IMR-90 (cell line): Measurements from ENCODE around the gene MEP1B. TPM values are rescaled to one million over a fixed set of nuclear protein-coding genes. Genes with fewer than 3 reads are reported as not detected.

Experiments used
- ATAC-seq: fragments of 200-7000 bp; cut with Tn5 transposase; 2 replicates; pipeline ENCODE4 v1.9.1; 2020; ENCODE audit warnings: low read depth, mild to moderate bottlenecking, moderate library complexity
- BruUV-seq: library from RNA; stranded (reverse); fragments of 400-500 nt; replicated peaks from 2 replicates; lab custom pipeline; 2021; lab: Mats Ljungman, UMichigan
- CTCF ChIA-PET: fragments of 300-600 bp; formaldehyde crosslinking; extraction: SDS; loops from one replicate; lab custom pipeline; 2021; ENCODE audit warnings: antibody characterized with exemption; lab: Yijun Ruan, JAX
- POLR2A ChIA-PET: fragments of 300-600 bp; sonication (Branson Sonifier 250); formaldehyde crosslinking; loops from one replicate; lab custom pipeline; 2022; ENCODE audit warnings: antibody characterized with exemption; ENCODE audit not compliant: unreplicated experiment; lab: Charles Lee
- DNase-seq: peaks from one replicate; pipeline ENCODE4 v3.0.0; 2013
- H2AFZ ChIP-seq: replicated peaks from 2 replicates; pipeline ENCODE3; 2013; ENCODE audit warnings: low read length, mild to moderate bottlenecking; ENCODE audit not compliant: poor library complexity
- H2AK5ac ChIP-seq: 2 replicates; pipeline ENCODE4 v1.6.1; 2013; ENCODE audit warnings: low read depth, low read length, inconsistent platforms
- H2AK9ac ChIP-seq: replicated peaks from 2 replicates; pipeline ENCODE3; 2013; ENCODE audit warnings: mild to moderate bottlenecking, low read depth, low read length, moderate library complexity; ENCODE audit not compliant: poor library complexity
- H2BK120ac ChIP-seq: 2 replicates; pipeline ENCODE4 v1.6.1; 2013; ENCODE audit warnings: low read depth, low read length, inconsistent platforms
- H2BK15ac ChIP-seq: 3 replicates; pipeline ENCODE4 v1.6.1; 2013; ENCODE audit warnings: low read depth, low read length, inconsistent platforms
- H2BK20ac ChIP-seq: 2 replicates; pipeline ENCODE4 v1.6.1; 2013; ENCODE audit warnings: low read depth, mild to moderate bottlenecking, inconsistent platforms, low read length, moderate library complexity
- H2BK5ac ChIP-seq: 2 replicates; pipeline ENCODE4 v1.6.1; 2013; ENCODE audit warnings: mild to moderate bottlenecking, low read depth, low read length, inconsistent platforms; ENCODE audit not compliant: poor library complexity, severe bottlenecking
- H3K14ac ChIP-seq: replicated peaks from 2 replicates; pipeline ENCODE4 v1.6.1; 2013; ENCODE audit warnings: low read depth, low read length, inconsistent platforms
- H3K18ac ChIP-seq: 2 replicates; pipeline ENCODE4 v1.6.1; 2013; ENCODE audit warnings: low read depth, low read length, control low read depth
- H3K23ac ChIP-seq: 2 replicates; pipeline ENCODE4 v1.6.1; 2013; ENCODE audit warnings: low read depth, low read length, inconsistent platforms
- H3K27ac ChIP-seq: 2 replicates; pipeline ENCODE4 v1.5.1; 2013; ENCODE audit warnings: mild to moderate bottlenecking, control low read depth, low read length; ENCODE audit not compliant: insufficient read depth
- H3K27me3 ChIP-seq: 2 replicates; pipeline ENCODE4 v1.6.1; 2013; ENCODE audit warnings: low read length; ENCODE audit not compliant: control insufficient read depth, insufficient read depth
- H3K36me3 ChIP-seq: 2 replicates; pipeline ENCODE4 v1.6.1; 2013; ENCODE audit warnings: low read length, mixed read lengths; ENCODE audit not compliant: control insufficient read depth, insufficient read depth
- H3K4ac ChIP-seq: 2 replicates; pipeline ENCODE4 v1.6.1; 2013; ENCODE audit warnings: low read depth, low read length, inconsistent platforms
- H3K4me1 ChIP-seq: 2 replicates; pipeline ENCODE4 v1.6.1; 2013; ENCODE audit warnings: low read length, mixed read lengths; ENCODE audit not compliant: control insufficient read depth, insufficient read depth
- H3K4me2 ChIP-seq: 2 replicates; pipeline ENCODE4 v1.6.1; 2013; ENCODE audit warnings: low read depth, mild to moderate bottlenecking, control low read depth, low read length, moderate library complexity
- H3K4me3 ChIP-seq: 2 replicates; pipeline ENCODE4 v1.5.1; 2013; ENCODE audit warnings: low read depth, mild to moderate bottlenecking, control low read depth, low read length, moderate library complexity; ENCODE audit not compliant: insufficient read depth
- H3K56ac ChIP-seq: 2 replicates; pipeline ENCODE4 v1.6.1; 2013; ENCODE audit warnings: low read length, inconsistent platforms; ENCODE audit not compliant: insufficient read depth; ENCODE audit errors: extremely low read depth
- H3K79me1 ChIP-seq, 2 experiments: 2 replicates each; pipeline ENCODE4 v1.6.1; 2013; ENCODE audit warnings: low read length in 2 of 2, inconsistent platforms in 1 of 2, low read depth in 1 of 2
- H3K9ac ChIP-seq: 2 replicates; pipeline ENCODE4 v1.6.1; 2013; ENCODE audit warnings: low read depth, low read length, control low read depth
- H3K9me1 ChIP-seq: 2 replicates; pipeline ENCODE4 v1.6.1; 2013; ENCODE audit warnings: low read length, inconsistent platforms; ENCODE audit not compliant: insufficient read depth
- H3K9me3 ChIP-seq: 2 replicates; pipeline ENCODE4 v1.6.1; 2013; ENCODE audit warnings: low read length; ENCODE audit not compliant: control insufficient read depth, insufficient read depth
- H4K20me1 ChIP-seq: 2 replicates; pipeline ENCODE4 v1.6.1; 2013; ENCODE audit warnings: low read length, inconsistent platforms; ENCODE audit not compliant: insufficient read depth
- H4K5ac ChIP-seq: 2 replicates; pipeline ENCODE4 v1.6.1; 2013; ENCODE audit warnings: mild to moderate bottlenecking, low read depth, low read length, control low read depth
- H4K8ac ChIP-seq, 2 experiments: 2 replicates each; pipeline ENCODE4 v1.6.1; 2013; ENCODE audit warnings: low read depth in 2 of 2, low read length in 2 of 2, control low read depth in 1 of 2, inconsistent platforms in 1 of 2
- H4K91ac ChIP-seq: 2 replicates; pipeline ENCODE4 v1.6.1; 2013; ENCODE audit warnings: low read depth, low read length, inconsistent platforms; ENCODE audit not compliant: insufficient read depth
- BHLHE40 ChIP-seq: fragments of 150-350 bp; IDR thresholded peaks from 2 replicates; pipeline ENCODE4 v1.6.1; 2016; ENCODE audit warnings: mild to moderate bottlenecking, low read depth, low read length
- MAFK ChIP-seq: IDR thresholded peaks from 2 replicates; pipeline ENCODE4 v1.6.1; 2012; ENCODE audit warnings: low read depth, low read length, improper control_type of control experiment
- MAZ ChIP-seq: IDR thresholded peaks from 2 replicates; pipeline ENCODE4 v1.6.1; 2012; ENCODE audit warnings: low read depth, mild to moderate bottlenecking, low read length, improper control_type of control experiment, moderate library complexity, borderline replicate concordance
- MXI1 ChIP-seq: IDR thresholded peaks from 2 replicates; pipeline ENCODE4 v1.6.1; 2012; ENCODE audit warnings: low read depth, mild to moderate bottlenecking, low read length, moderate library complexity, borderline replicate concordance
- NFE2L2 ChIP-seq: fragments of 150-350 bp; IDR thresholded peaks from 2 replicates; pipeline ENCODE4 v1.6.1; 2016; ENCODE audit warnings: low read depth, mild to moderate bottlenecking, low read length
- POLR2A ChIP-seq: IDR thresholded peaks from 2 replicates; pipeline ENCODE4 v1.6.1; 2012; ENCODE audit warnings: mild to moderate bottlenecking, low read depth, low read length
- RCOR1 ChIP-seq: IDR thresholded peaks from 2 replicates; pipeline ENCODE4 v1.6.1; 2012; ENCODE audit warnings: mild to moderate bottlenecking, low read length, improper control_type of control experiment; ENCODE audit not compliant: insufficient replicate concordance
- WGBS, 2 experiments: methylation state at CpG; one replicate each; pipeline versions ENCODE4 v1.1.5 to v1.1.7; 2013; ENCODE audit warnings: missing lambda C conversion rate in 2 of 2; ENCODE audit not compliant: insufficient read length in 1 of 2; ENCODE audit errors: extremely low coverage in 2 of 2; 5-methylcytosine and 5-hydroxymethylcytosine counted together
- dilution Hi-C: fragments of 300-500 bp; cut with HindIII; formaldehyde crosslinking; loops from one replicate; pipeline ENCODE4 v1.14.3; 2018; ENCODE audit warnings: low sequenced_read_pairs; ENCODE audit not compliant: unreplicated experiment
- in situ Hi-C: fragments of 300-500 bp; cut with MboI; formaldehyde crosslinking; loops from 3 replicates; pipeline ENCODE4 v1.14.3; 2019; ENCODE audit warnings: low sequenced_read_pairs, inconsistent platforms, mixed read lengths
- intact Hi-C: fragments of 100-400 bp; cut with micrococcal nuclease; formaldehyde crosslinking; loops from 2 replicates; pipeline ENCODE4 v1.10.0; 2022
- polyA plus RNA-seq, 3 experiments: library from polyadenylated mRNA; depleted of rRNA; stranded (reverse); fragments of >200 nt; gene quantifications; 2 replicates each; pipeline ENCODE4 v1.2.3, GENCODE V29; 2012; ENCODE audit warnings: low replicate concordance in 1 of 3
- total RNA-seq: library from RNA; depleted of rRNA; stranded (reverse); fragments of >200 nt; gene quantifications from 2 replicates; pipeline ENCODE4 v1.2.3, GENCODE V29; 2012
- TF ChIP-seq, protein P1 (sequence below): fragments of 150-350 bp; IDR thresholded peaks from 2 replicates; pipeline ENCODE4 v1.6.1; 2016; ENCODE audit warnings: low read depth, mild to moderate bottlenecking, low read length, moderate library complexity, borderline replicate concordance

Gene MEP1B
- total and polyA plus RNA-seq, 2 of the 4 experiments (the other 2 are of a cell fraction), result not detected

DNA sequence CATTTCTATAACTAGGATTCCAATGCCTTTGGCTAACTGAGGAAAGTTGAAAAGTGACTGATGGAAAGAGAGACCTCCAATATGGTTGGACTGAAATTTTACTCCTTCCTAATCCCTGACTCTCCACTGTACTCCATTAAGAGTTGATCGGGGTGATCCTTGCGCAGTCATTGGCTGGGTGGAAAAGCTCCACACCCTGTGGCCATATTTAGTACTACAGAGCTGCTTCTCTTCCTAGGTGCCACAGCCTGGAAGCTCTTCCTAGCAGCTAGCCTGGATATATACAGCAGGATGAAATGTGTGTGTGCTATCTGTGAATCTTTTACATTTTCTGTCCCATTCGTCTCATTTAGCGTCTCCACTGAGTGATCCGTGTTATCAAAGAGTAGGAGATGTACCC, 71.2 kb downstream of the MEP1B start:
- Histone ChIP-seq H3K56ac (no peak overlapping the region), H3K18ac (no peak overlapping the region), H3K4ac (no peak overlapping the region), H2BK5ac (no peak overlapping the region), H3K4me1 (peaks cover 2% of the 10 kb centered on the region; the same call in 1 of the 2 replicates), H3K4me2 (no peak overlapping the region), H3K27ac (no peak overlapping the region), H3K9ac (no peak overlapping the region), H2BK120ac (no peak overlapping the region), H4K20me1 (no peaks in the 10 kb centered on the region), H3K9me3 (no peaks in the 10 kb centered on the region), H3K23ac (no peak overlapping the region), H4K91ac (no peak overlapping the region), H2AFZ (no peak overlapping the region), H3K4me3 (no peak overlapping the region), H2AK5ac (no peak overlapping the region), H2BK15ac (no peak overlapping the region), H4K5ac (no peak overlapping the region), H3K9me1 (no peaks in the 10 kb centered on the region), H3K36me3 (no peaks in the 10 kb centered on the region), H3K27me3 (peaks cover 2% of the 10 kb centered on the region), H4K8ac (no peak overlapping the region), H2BK20ac (no peak overlapping the region), H3K79me1 (no peaks in the 10 kb centered on the region), H2AK9ac (no peak overlapping the region), H3K14ac (no peak overlapping the region)
- CTCF ChIA-PET, result interaction anchor here (0.5 to 1.5 kb wide), 3 partner anchors 9 to 225 kb away, joined by 3 to 4 read pairs (median 3); no protein-coding TSS in a partner anchor
- no CpG with 5 or more reads among the region's 5 CpGs for WGBS, 2 experiments
- no peak for ATAC-seq
- TF ChIP-seq RCOR1 (no peak), MAZ (no peak), MXI1 (no peak), POLR2A (no peak), BHLHE40 (no peak), NFE2L2 (no peak), MAFK (no peak)
- TF ChIP-seq, protein P1, sequence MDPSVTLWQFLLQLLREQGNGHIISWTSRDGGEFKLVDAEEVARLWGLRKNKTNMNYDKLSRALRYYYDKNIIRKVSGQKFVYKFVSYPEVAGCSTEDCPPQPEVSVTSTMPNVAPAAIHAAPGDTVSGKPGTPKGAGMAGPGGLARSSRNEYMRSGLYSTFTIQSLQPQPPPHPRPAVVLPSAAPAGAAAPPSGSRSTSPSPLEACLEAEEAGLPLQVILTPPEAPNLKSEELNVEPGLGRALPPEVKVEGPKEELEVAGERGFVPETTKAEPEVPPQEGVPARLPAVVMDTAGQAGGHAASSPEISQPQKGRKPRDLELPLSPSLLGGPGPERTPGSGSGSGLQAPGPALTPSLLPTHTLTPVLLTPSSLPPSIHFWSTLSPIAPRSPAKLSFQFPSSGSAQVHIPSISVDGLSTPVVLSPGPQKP, result no peak
- BruUV-seq, result no TSS peak
- intact Hi-C loops (no loop called here), dilution Hi-C loops (no loop called here), in situ Hi-C loops (no loop called here)
- DNase-seq, result no peak
- POLR2A ChIA-PET, result no interaction called here
